Stimulated activated CD4-positive, alpha-beta T cell treated with anti-CD3 and anti-CD28 coated beads, Interleukin-2, amount 100 ng/mL, for 48 hours (primary cell): ENCODE measurements around the gene AGTRAP.

ENCODE experiments used
- DNase-seq, 2 donors: peaks; one replicate each; pipeline ENCODE4 v3.0.0-alpha.2; 2020

Gene AGTRAP

DNA sequence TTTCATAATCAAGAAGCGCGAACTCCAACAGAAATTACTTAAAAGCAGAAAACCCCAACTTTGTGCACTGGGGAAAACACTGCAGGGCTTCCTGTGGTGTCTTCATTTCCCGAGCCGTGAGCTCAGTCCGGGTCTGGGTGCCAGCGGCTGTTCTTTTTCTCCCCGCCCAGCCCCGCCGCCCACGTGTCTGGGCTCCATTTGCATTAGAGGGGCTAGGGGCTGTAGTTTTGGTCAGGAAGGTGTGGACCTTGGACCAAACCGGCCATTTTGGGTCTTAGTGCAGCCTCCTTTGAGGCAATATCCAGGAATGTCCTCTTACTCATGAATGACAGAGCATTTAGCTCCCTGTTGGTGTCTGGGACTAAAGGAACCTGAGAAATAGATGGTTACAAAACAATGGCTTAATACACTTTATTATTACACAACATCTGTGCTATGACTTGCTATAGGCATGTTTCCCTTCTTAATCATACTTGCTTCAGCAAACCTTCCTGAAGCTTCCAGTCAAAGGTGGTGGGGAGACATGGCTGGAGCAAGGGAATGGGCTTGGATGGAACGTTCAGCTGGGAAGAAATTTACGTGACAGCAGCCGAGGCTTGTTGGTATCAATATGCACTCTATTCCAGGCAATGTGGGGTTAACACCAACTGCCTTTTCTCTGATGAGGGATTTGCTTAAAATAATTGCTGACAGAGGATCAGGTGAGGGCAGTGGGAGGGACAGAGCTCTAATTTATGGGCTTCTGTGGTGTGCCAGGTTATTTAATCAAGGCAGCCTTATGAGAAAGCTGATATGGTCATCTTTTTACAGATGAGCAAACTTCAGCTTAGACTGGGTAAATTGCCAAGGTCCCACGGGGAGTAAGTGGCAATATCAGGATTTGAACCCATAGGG is 1.1 kb downstream of the AGTRAP start:
- peak in 1 of 2 donors; percentile 28 for DNase-seq

DNA sequence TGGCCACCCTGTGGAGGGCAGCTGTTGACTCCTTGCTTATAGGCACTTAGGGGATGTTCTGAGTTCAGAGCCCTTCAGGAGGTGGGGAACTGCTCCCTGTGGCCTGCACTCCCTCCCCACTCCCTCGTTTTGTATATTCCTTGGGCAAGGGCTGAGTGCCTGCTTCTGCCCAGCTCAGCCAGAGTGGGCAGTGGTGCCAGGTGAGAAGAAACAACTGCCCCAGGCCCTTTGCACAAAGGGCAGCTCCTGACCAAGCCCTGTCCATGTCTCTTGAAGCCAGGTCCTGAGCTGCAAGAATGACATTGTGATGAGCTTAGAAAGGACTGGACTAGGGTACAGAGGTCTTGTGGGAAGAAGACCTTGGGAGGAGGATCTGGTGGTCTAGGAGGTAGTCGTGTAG is 2.2 kb downstream of the AGTRAP start:
- DNase-seq: no peak

DNA sequence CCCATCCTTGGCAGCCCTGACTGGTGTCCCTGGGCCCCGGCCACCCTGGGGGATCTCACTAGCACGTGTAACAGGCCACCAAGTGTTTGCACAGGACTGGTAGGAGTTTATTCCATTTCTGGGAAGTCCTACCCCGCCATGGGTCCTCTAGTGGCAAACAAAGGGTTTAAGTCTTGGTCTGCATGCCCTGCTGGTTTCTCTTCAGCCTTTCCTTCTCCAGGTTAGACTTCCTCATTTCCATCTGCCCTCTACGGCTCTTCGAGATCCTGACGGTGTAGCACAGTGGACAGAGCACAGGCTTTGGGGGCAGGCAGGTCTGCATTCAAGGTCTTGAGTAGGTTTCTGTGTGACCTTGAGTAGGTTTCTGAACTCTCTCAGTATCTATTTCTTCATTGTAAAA is 2.8 kb downstream of the AGTRAP start:
- DNase-seq: no peak

- DNase-seq: no peak
These were observed 4.6 kb downstream of the AGTRAP start for GRCh38 chr1:11740258-11741192.

DNA sequence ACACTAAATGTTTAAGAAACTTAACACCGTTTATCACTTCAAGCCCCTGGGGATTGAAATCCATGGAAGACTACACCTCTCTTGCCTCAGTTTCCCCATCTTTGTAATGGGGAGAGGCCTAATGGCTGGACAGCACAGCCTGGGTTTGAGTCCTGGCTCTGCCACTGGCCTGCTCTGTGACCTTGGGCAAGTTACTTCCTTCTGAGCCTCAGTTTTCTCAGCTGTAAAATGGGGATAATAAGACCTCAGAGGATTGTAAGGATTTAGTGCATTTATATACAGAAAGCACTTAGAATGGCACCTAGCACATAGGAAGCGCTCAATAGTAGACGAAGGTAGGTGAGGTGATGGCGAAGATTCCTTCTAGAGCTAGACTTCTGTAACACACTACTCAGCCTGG is 5.5 kb downstream of the AGTRAP start:
- no peak for DNase-seq

DNA sequence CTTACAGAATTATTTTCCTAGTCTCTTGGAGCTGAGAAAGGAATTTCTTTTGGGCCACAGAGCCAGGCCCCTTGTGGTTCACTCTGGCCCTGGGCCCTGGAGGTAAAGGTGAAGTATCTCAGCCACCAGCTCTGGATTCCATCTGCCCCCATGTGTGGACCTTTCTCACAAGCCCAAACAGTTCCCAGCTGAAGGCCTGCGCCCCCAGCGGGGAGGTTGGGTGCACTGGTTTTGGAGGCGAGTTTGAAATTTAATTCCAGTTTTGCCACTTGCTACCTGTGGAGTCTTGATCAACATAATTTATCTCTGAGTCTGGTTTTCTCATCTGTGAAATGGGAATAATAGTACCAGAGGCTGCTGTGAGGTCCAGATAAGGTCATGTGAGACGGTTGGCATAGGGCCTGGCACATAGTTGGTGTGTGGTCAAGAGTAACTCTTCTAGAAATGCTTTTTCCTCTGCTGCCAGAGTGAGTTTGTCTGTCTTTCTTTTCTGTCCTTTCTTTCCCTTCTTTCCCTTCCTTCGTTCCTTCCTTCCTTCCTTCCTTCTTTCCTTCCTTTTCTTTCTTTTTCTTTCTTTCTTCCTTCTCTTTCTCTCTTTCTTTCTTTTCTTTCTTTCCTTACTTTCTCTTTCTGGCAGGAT is 6.1 kb downstream of the AGTRAP start:
- no peak for DNase-seq

DNA sequence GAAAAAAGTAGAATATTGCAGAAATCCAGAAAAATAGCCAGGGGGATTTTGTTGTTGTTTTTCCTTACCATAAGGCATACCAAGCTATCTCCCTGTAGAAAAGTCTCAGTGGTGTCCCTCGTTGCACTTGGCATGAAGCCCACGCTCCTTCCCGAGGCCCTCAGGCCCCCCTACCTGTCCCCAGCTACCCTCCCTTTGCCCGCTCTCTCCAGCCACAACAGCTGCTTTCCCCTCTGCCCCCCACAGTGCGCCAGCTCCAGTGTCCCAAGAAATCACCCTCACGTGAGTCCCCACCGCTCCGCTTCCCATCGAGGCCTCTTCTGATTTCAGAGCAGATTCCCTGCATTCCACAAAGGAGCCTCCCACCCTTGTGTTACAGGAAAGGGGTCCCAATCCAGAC is 8.4 kb downstream of the AGTRAP start:
- DNase-seq: no peak

DNA sequence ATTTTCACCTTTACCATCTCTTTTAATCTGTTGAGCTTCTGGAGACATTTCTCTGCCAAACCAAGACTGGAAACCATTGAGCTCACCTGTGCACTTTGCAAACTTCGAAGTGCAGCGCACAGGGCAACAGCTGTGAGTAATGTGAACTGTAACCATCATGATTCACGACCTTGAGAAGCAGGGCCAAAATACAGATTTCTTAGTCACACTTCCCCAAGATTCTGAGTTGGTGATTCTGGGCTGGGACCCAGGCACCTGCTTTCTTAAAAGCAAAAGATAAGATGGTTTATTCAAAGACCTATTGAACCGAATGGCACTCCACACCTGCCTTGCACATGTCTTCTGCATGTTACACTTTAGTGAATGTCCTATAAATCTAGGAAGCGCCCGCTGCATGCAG is 10.2 kb downstream of the AGTRAP start:
- DNase-seq: no peak

- DNase-seq: no peak
These were observed 11.0 kb downstream of the AGTRAP start for GRCh38 chr1:11746795-11747487.

GRCh38 chr1:11748294-11749202 is 12.6 kb downstream of the AGTRAP start:
- no peak for DNase-seq

DNA sequence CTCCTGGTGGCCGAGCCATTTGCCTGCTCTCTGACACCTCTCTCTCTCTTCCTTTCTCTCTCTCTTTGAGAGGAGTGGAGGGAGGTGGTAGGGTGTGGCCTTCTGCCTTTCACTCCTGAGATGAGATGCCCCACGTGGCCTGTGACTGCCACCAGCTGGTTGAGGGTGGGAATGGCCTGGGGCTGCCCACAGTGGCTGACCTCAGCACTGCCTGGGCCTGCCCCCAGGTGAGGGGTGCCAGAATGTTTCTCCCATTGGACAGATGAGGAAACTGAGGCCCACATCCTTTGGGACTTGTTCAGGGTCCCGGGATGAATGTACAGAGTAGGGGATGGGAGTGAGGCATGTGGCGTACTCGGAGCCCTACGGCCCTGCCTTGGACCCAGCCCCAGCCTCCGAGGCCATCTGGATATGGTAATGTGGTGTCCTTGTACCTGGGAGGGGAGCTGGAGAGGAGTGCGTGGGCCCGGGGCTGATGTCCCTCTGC is 13.3 kb downstream of the AGTRAP start:
- peak; percentile 34 to 40 for DNase-seq

DNA sequence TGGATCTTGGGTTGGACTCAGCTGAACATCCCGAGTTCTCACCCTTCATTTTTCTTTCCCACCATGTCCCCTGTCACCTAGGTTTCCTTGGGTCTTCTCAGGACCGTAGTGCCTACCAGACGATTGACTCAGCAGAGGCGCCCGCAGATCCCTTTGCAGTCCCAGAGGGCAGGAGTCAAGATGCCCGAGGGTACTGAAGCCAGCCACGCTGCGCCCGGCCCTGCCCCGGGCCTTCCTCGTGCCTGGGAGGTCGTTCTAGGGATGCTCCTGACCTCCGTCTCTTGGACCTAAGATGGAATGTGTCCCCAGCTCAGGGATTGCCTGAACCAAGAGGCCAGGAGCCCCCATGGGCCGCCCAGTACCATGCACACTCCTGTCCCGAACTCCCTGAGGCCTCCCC is 14.1 kb downstream of the AGTRAP start:
- no peak for DNase-seq

- DNase-seq: no peak
These were observed 15.2 kb downstream of the AGTRAP start for GRCh38 chr1:11751087-11751486.

DNA sequence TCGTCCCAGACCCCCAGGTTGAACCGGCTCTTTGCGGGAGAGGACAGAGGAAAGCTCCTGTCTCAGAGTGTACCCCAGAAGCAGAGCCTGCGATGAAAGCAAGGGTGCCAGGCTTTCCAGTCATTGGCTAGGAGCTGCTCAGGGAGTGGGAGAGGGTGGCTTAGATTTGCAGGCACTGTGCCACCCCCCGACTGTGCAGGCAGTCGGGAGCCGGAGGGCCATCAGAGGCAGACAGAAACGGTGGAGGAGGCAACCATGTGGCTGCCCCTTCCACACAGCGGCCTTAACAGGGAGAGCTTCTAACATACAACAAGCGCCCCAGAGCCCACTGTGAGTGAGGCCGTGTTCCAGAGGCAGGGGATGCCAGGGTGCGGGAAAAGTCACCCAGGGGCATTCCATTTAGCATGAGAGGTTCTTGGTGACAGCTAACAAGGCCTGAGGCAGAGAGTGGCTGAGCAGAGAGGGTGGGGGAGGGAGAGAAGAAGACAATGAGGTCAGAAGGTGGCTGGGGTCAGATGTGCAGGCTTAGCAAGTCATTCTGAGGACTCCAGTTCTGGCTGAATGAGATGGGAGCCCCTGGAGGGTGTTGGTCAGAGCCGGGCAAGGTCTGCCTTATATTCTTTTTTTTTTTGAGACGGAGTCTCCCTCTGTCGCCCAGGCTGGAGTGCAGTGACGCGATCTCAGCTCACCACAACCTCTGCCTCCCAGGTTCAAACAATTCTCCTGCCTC is 16.6 kb downstream of the AGTRAP start:
- DNase-seq: no peak

DNA sequence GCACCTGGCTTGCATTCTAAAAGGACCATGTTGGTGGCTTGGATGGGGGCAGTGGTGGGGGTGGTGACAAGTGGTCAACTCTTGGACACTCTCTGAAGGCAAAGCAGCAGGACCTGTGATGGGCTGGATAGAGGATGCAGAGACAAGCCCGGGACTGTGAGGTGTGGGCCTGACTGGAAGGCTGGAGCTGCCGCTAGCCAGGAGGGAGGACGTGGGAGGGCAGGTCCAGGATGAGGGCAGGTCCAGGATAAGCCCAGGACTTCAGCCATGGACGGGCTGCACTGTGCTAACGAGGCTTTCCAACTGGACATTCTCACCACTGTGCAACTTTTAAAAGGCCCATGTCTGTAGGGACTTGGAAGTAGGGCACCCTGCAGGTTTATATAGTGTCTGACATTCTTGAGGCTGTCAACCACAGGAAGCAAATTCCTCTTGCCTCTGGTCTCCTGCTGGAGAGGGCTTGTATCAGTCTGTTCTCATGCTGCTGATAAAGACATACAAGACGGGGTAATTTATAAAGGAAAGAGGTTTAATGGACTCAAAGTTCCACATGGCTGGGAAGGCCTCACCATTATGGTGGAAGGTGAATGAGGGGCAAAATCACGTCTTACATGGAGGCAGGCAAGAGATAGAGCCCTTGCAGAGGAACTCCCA is 17.7 kb downstream of the AGTRAP start:
- DNase-seq: no peak

GRCh38 chr1:11757047-11757446 is 21.1 kb downstream of the AGTRAP start:
- DNase-seq: no peak

GRCh38 chr1:11759791-11760190 is 23.9 kb downstream of the AGTRAP start:
- DNase-seq: no peak

- DNase-seq: no peak
These were observed 25.3 kb downstream of the AGTRAP start for GRCh38 chr1:11761285-11761684.

DNA sequence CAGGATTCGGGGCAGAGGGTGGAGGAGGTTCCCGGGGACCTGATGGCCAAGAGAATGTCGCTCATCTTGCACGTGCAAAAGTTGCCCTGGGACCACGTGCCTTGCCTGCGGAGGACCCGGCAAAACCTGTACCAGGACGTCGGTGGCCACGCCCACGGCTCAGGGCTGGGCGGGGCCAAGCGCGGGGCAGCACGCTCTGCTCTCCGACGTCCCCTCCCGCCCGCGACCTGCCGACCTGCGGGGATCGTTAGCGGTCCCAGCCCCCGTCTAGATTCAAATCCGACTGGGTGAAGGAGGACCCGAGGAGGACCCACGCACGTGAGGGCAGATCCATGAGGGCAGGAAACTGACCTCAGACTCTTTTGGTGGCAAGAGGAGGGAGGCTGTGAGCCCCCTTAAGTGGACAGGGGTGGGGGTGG is 26.1 kb downstream of the AGTRAP start, which contains the start of gene C1orf167:
TSS of gene C1orf167 (plus strand) at position 206 of the 419 bp plus-strand sequence. CDS start 2,208 bp downstream, outside the sequence.
- DNase-seq: peak; percentile 27 to 30

GRCh38 chr1:11764115-11764514 is 28.2 kb downstream of the AGTRAP start:
- DNase-seq: no peak
